K562 (cell line): ENCODE results near the gene UHRF1. TPM values are rescaled to one million over a fixed set of nuclear protein-coding genes. Genes with fewer than 3 reads are reported as not detected.
A peak's percentile ranks its signal among the peaks of the same experiment; 100 is the strongest.

Experiments used
- ARNT ChIP-seq, 2 experiments: fragments of 450-650 bp; IDR thresholded peaks; 2 replicates each; pipeline ENCODE4 v1.6.1; 2016; ENCODE audit warnings: mild to moderate bottlenecking in 1 of 2
- CHD2 ChIP-seq: IDR thresholded peaks from 2 replicates; pipeline ENCODE4 v1.6.1; 2011; ENCODE audit warnings: low read depth, low read length
- E2F6 ChIP-seq, 2 experiments: IDR thresholded peaks; 2 replicates each; pipeline ENCODE4 v1.6.1; 2011; ENCODE audit warnings: borderline replicate concordance in 1 of 2, control low read depth in 1 of 2, low read depth in 1 of 2, low read length in 1 of 2, mild to moderate bottlenecking in 1 of 2, mixed read lengths in 1 of 2, moderate library complexity in 1 of 2; ENCODE audit not compliant: insufficient read depth in 1 of 2, insufficient read length in 1 of 2, poor library complexity in 1 of 2, severe bottlenecking in 1 of 2; ENCODE audit errors: extremely low read depth in 1 of 2
- ESRRA ChIP-seq: fragments of 450-650 bp; IDR thresholded peaks from 2 replicates; pipeline ENCODE4 v1.6.1; 2014; ENCODE audit warnings: low read depth, mild to moderate bottlenecking, moderate library complexity, borderline replicate concordance
- FIP1L1 ChIP-seq: fragments of 200-400 bp; formaldehyde crosslinking; IDR thresholded peaks from 2 replicates; pipeline ENCODE4 v1.6.1; 2018; ENCODE audit warnings: mild to moderate bottlenecking, low read depth, low read length; ENCODE audit not compliant: poor library complexity, severe bottlenecking
- KLF1 ChIP-seq: fragments of 450-650 bp; IDR thresholded peaks from 2 replicates; pipeline ENCODE4 v1.6.1; 2016; ENCODE audit warnings: missing genetic modification characterization, missing compliant biosample characterization
- L3MBTL2 ChIP-seq: fragments of 450-650 bp; IDR thresholded peaks from 2 replicates; pipeline ENCODE4 v1.6.1; 2016; ENCODE audit warnings: mild to moderate bottlenecking, moderate library complexity
- MAZ ChIP-seq, 2 experiments: fragments of 450-650 bp in 1 of 2; sonication (generic) in 1 of 2; formaldehyde crosslinking; IDR thresholded peaks in 1 of 2; conservative IDR thresholded peaks in 1 of 2; 2 replicates each; pipeline versions ENCODE4 v1.4.0 to v1.5.0; 2020; ENCODE audit warnings: mild to moderate bottlenecking in 1 of 2, missing genetic modification reagents in 1 of 2
- NONO ChIP-seq, 2 experiments: fragments of 200-400 bp in 1 of 2; fragments of 450-650 bp in 1 of 2; formaldehyde crosslinking in 1 of 2; IDR thresholded peaks; 2 replicates each; pipeline ENCODE4 v1.6.1; 2017; ENCODE audit warnings: low read depth in 2 of 2, mild to moderate bottlenecking in 2 of 2, moderate library complexity in 2 of 2, low read length in 1 of 2
- RAD51 ChIP-seq: fragments of 450-650 bp; IDR thresholded peaks from 2 replicates; pipeline ENCODE4 v1.7.1; 2016; ENCODE audit warnings: low read depth, mild to moderate bottlenecking, borderline replicate concordance
- RCOR1 ChIP-seq, 2 experiments: IDR thresholded peaks; 2 replicates each; pipeline ENCODE4 v1.6.1; 2012; ENCODE audit warnings: low read depth in 2 of 2, low read length in 2 of 2, borderline replicate concordance in 1 of 2, improper control_type of control experiment in 1 of 2
- SMC3 ChIP-seq: conservative IDR thresholded peaks from 2 replicates; pipeline ENCODE4 v1.6.1; 2011; ENCODE audit warnings: low read depth, low read length, improper control_type of control experiment; ENCODE audit not compliant: insufficient read depth
- TAF1 ChIP-seq: IDR thresholded peaks from 2 replicates; pipeline ENCODE4 v1.6.1; 2011; ENCODE audit warnings: mild to moderate bottlenecking, low read length, moderate library complexity; ENCODE audit not compliant: insufficient read depth, control insufficient read depth, severe bottlenecking; ENCODE audit errors: extremely low read depth
- TARDBP ChIP-seq: fragments of 450-650 bp; IDR thresholded peaks from 2 replicates; pipeline ENCODE4 v1.6.1; 2016
- TBP ChIP-seq: optimal IDR thresholded peaks from 2 replicates; pipeline ENCODE3; 2011; ENCODE audit warnings: low read depth, low read length, improper control_type of control experiment
- ZEB2 ChIP-seq: fragments of 450-650 bp; IDR thresholded peaks from 2 replicates; pipeline ENCODE4 v1.6.1; 2016
- ZNF639 ChIP-seq, 2 experiments: fragments of 200-800 bp in 1 of 2; sonication (Bioruptor generic) in 1 of 2; sonication (generic) in 1 of 2; formaldehyde crosslinking in 1 of 2; IDR thresholded peaks in 1 of 2; conservative IDR thresholded peaks in 1 of 2; 2 replicates each; pipeline versions ENCODE4 v1.5.0 to v1.6.1; 2016 to 2020; ENCODE audit warnings: missing compliant biosample characterization in 1 of 2, missing genetic modification characterization in 1 of 2, missing genetic modification reagents in 1 of 2
- ZNF740 ChIP-seq, 3 experiments: fragments of 200-800 bp in 1 of 3; sonication (Bioruptor generic) in 1 of 3; sonication (generic) in 1 of 3; formaldehyde crosslinking in 1 of 3; IDR thresholded peaks; 2 replicates each; pipeline versions ENCODE4 v1.6.1 to v1.8.0; 2016 to 2022; ENCODE audit warnings: mild to moderate bottlenecking in 2 of 3, missing compliant biosample characterization in 2 of 3, missing genetic modification characterization in 2 of 3, missing genetic modification reagents in 1 of 3
- ZNF785 ChIP-seq: fragments of 250-450 bp; sonication (Bioruptor Pico); IDR thresholded peaks from 2 replicates; pipeline ENCODE4 v1.4.0; 2020; ENCODE audit warnings: mild to moderate bottlenecking
- polyA plus RNA-seq, 8 experiments: library from polyadenylated mRNA; depleted of rRNA in 4 of 8; stranded (reverse) in 5 of 8; unstranded in 3 of 8; fragments of >200 nt; fragmentation: Nextera tagmentation in 2 of 8; fragmentation: Illumina TruSeq in 1 of 8; extraction: Ambion mirVana in 2 of 8; extraction: Trizol in 1 of 8; gene quantifications; 2 replicates each; pipeline versions ENCODE4 v1.2.1 to v1.2.3, GENCODE V29; 2011 to 2014; ENCODE audit warnings: inconsistent platforms in 1 of 8, missing spikeins in 1 of 8
- total RNA-seq, 7 experiments: library from RNA; depleted of rRNA in 6 of 7; stranded (reverse); fragments of >200 nt in 6 of 7; fragmentation: Illumina TruSeq in 2 of 7; extraction: Trizol in 2 of 7; gene quantifications; 2 replicates each; pipeline versions ENCODE4 v1.2.1 to v1.2.3, GENCODE V29; 2011 to 2021; ENCODE audit warnings: low replicate concordance in 1 of 7
- TF ChIP-seq, protein P1 (sequence below): fragments of 450-650 bp; formaldehyde crosslinking; IDR thresholded peaks from 2 replicates; pipeline ENCODE4 v1.4.0; 2020; ENCODE audit warnings: mild to moderate bottlenecking, mixed read lengths

The UHRF1 gene
- total and polyA plus RNA-seq, 9 of the 15 experiments (the other 6 are each of a cell fraction or from before 2014, with no cell fraction given): 6.0 to 101 (median 30.9) TPM

- TF ChIP-seq SMC3 (0 out of 2 replicates have a peak, but pooled peaks have one; percentile 9), FIP1L1 (peak; percentile 28), MAZ (CRISPR knock-in tag; conservative IDR thresholded peaks at IDR 0.05 in 1 of 2, IDR thresholded peaks at IDR 0.05 in 1 of 2) (peak; percentile 98), ZNF740 (CRISPR knock-in tag; IDR thresholded peaks at IDR 0.05) (peak; percentile 57; the same call in 1 of the 2 replicates), ZNF740 (tag; IDR thresholded peaks at IDR 0.05) (no peak), L3MBTL2 (peak; percentile 79), ZNF639 (CRISPR knock-in tag; conservative IDR thresholded peaks at IDR 0.05 in 1 of 2, IDR thresholded peaks at IDR 0.05 in 1 of 2) (peak in 1 of 2 experiments; percentile 60; a peak in 1 of 4 replicates), RAD51 (peak; percentile 95), E2F6 (IDR thresholded peaks at IDR 0.05; ENCODE audit: borderline replicate concordance in 1 of 2, extremely low read depth in 1 of 2, insufficient read depth in 1 of 2, insufficient read length in 1 of 2, low read depth in 1 of 2, low read length in 1 of 2, poor library complexity in 1 of 2, severe bottlenecking in 1 of 2) (peak in 1 of 2 experiments; percentile 66), TBP (peak; percentile 99), ARNT (IDR thresholded peaks at IDR 0.05) (peak in 1 of 2 experiments; percentile 79; a peak in 3 of 4 replicates), KLF1 (peak; percentile 55; the same call in 1 of the 2 replicates), TAF1 (peak; percentile 73), NONO (IDR thresholded peaks at IDR 0.05; ENCODE audit: low read depth in 2 of 2, low read length in 1 of 2) (peak; percentile 93 to 98), ZEB2 (no peak), ZNF785 (CRISPR knock-in tag) (no peak), CHD2 (peak; percentile 93), TARDBP (0 out of 2 replicates have a peak, but pooled peaks have one; percentile 72), RCOR1 (IDR thresholded peaks at IDR 0.05; ENCODE audit: borderline replicate concordance in 1 of 2, low read depth in 2 of 2, low read length in 2 of 2) (peak in 1 of 2 experiments; percentile 76; a peak in 1 of 4 replicates), ESRRA (no peak; the same call in 1 of the 2 replicates)
- TF ChIP-seq, protein P1, sequence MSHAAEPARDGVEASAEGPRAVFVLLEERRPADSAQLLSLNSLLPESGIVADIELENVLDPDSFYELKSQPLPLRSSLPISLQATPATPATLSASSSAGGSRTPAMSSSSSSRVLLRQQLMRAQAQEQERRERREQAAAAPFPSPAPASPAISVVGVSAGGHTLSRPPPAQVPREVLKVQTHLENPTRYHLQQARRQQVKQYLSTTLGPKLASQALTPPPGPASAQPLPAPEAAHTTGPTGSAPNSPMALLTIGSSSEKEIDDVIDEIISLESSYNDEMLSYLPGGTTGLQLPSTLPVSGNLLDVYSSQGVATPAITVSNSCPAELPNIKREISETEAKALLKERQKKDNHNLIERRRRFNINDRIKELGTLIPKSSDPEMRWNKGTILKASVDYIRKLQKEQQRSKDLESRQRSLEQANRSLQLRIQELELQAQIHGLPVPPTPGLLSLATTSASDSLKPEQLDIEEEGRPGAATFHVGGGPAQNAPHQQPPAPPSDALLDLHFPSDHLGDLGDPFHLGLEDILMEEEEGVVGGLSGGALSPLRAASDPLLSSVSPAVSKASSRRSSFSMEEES: no peak
Measured at GRCh38 chr19:4968462-4969291, 59.4 kb downstream of the UHRF1 start, which contains the start of gene KDM4B (continued).
